H1 (cell line): ENCODE measurements around the gene PDE4B. TPM values are rescaled to one million over a fixed set of nuclear protein-coding genes. Genes with fewer than 3 reads are reported as not detected.

ENCODE experiments used
- CTCF ChIA-PET: fragments of 300-600 bp; sonication (Branson Sonifier 250); formaldehyde crosslinking; loops from one replicate; lab custom pipeline; 2021; ENCODE audit not compliant: partially characterized antibody; lab: Charles Lee
- POLR2A ChIA-PET: fragments of 300-600 bp; sonication (Branson Sonifier 250); formaldehyde crosslinking; loops from one replicate; lab custom pipeline; 2021; ENCODE audit warnings: inconsistent platforms; ENCODE audit not compliant: partially characterized antibody; lab: Charles Lee
- DNase-seq, 2 experiments: peaks; one replicate each; pipeline versions ENCODE4 v3.0.0 to v3.0.0-alpha.2; 2010 to 2022; ENCODE audit warnings: low spot score in 2 of 2, low read depth in 1 of 2, mixed read lengths in 1 of 2
- FAIRE-seq: peaks from 2 replicates; lab custom pipeline; 2011; peaks lifted over from hg19 to GRCh38; lab: Jason Lieb, UNC
- H2AFZ ChIP-seq: 2 replicates; pipeline ENCODE4 v1.8.1; 2012; ENCODE audit warnings: low read length, inconsistent platforms
- H2AK5ac ChIP-seq: 2 replicates; pipeline ENCODE4 v1.6.1; 2013; ENCODE audit warnings: low read depth, low read length
- H2BK120ac ChIP-seq: replicated peaks from 2 replicates; pipeline ENCODE3; 2013; ENCODE audit warnings: low read depth, low read length, inconsistent platforms
- H2BK12ac ChIP-seq: 2 replicates; pipeline ENCODE4 v1.6.1; 2013; ENCODE audit warnings: low read depth, low read length
- H2BK15ac ChIP-seq: 2 replicates; pipeline ENCODE4 v1.6.1; 2013; ENCODE audit warnings: low read length
- H2BK20ac ChIP-seq: 2 replicates; pipeline ENCODE4 v1.6.1; 2013; ENCODE audit warnings: low read length
- H2BK5ac ChIP-seq: 2 replicates; pipeline ENCODE4 v1.6.1; 2013; ENCODE audit warnings: low read depth, low read length
- H3K14ac ChIP-seq: 2 replicates; pipeline ENCODE4 v1.6.1; 2013; ENCODE audit warnings: inconsistent platforms; ENCODE audit not compliant: insufficient read length
- H3K18ac ChIP-seq: 2 replicates; pipeline ENCODE4 v1.6.1; 2013; ENCODE audit warnings: low read length; ENCODE audit errors: extremely low read depth
- H3K23ac ChIP-seq: 2 replicates; pipeline ENCODE4 v1.6.1; 2013; ENCODE audit warnings: inconsistent platforms; ENCODE audit not compliant: insufficient read length
- H3K23me2 ChIP-seq: 2 replicates; pipeline ENCODE4 v1.6.1; 2013; ENCODE audit warnings: low read depth, low read length
- H3K27ac ChIP-seq: 2 replicates; pipeline ENCODE4 v1.6.1; 2011; ENCODE audit warnings: low read depth, low read length, inconsistent platforms
- H3K27me3 ChIP-seq, 4 experiments: replicated peaks in 1 of 4; 1 replicate in 1 of 4; 2 replicates in 3 of 4; pipeline versions ENCODE4 v1.6.1 to v1.8.1; 2011 to 2013; ENCODE audit warnings: low read length in 3 of 4, mild to moderate bottlenecking in 3 of 4, inconsistent platforms in 2 of 4, mixed read lengths in 2 of 4, moderate library complexity in 1 of 4; ENCODE audit not compliant: control insufficient read depth in 3 of 4, insufficient read depth in 3 of 4; ENCODE audit errors: extremely low read depth in 1 of 4
- H3K36me3 ChIP-seq, 4 experiments: 2 replicates each; pipeline versions ENCODE4 v1.6.1 to v1.8.1; 2011 to 2013; ENCODE audit warnings: mild to moderate bottlenecking in 4 of 4, low read length in 3 of 4, moderate library complexity in 2 of 4, control low read depth in 1 of 4, inconsistent platforms in 1 of 4; ENCODE audit not compliant: insufficient read depth in 4 of 4, control insufficient read depth in 2 of 4
- H3K4ac ChIP-seq: replicated peaks from 2 replicates; pipeline ENCODE3; 2013; ENCODE audit warnings: low read length, low read depth, mixed read lengths, inconsistent platforms; ENCODE audit not compliant: insufficient read length
- H3K4me1 ChIP-seq, 4 experiments: replicated peaks in 1 of 4; 1 replicate in 1 of 4; 2 replicates in 3 of 4; pipeline versions ENCODE4 v1.6.1 to v1.8.1; 2011 to 2013; ENCODE audit warnings: low read length in 3 of 4, inconsistent platforms in 2 of 4, mixed read lengths in 1 of 4; ENCODE audit not compliant: insufficient read depth in 4 of 4, control insufficient read depth in 3 of 4
- H3K4me2 ChIP-seq, 2 experiments: 2 replicates each; pipeline versions ENCODE4 v1.6.1 to v1.8.1; 2011 to 2013; ENCODE audit warnings: low read depth in 2 of 2, low read length in 2 of 2, control low read depth in 1 of 2, inconsistent platforms in 1 of 2, mild to moderate bottlenecking in 1 of 2; ENCODE audit not compliant: insufficient read depth in 1 of 2
- H3K4me3 ChIP-seq, 4 experiments: fragments of 200-600, 300-600 bp in 1 of 4; sonication (generic), shearing (Covaris generic), sonication (Bioruptor Twin) in 1 of 4; 2 replicates each; pipeline versions ENCODE4 v1.5.1 to v1.8.1; 2011 to 2016; ENCODE audit warnings: low read length in 4 of 4, low read depth in 3 of 4, control low read depth in 2 of 4, inconsistent platforms in 2 of 4, mild to moderate bottlenecking in 2 of 4, mixed read lengths in 1 of 4, moderate library complexity in 1 of 4; ENCODE audit not compliant: insufficient read depth in 2 of 4; ENCODE audit errors: extremely low read depth in 1 of 4
- H3K56ac ChIP-seq: replicated peaks from 2 replicates; pipeline ENCODE3; 2013; ENCODE audit warnings: low read depth, mild to moderate bottlenecking, mixed read lengths, low read length, inconsistent platforms; ENCODE audit not compliant: insufficient read length
- H3K79me1 ChIP-seq: 2 replicates; pipeline ENCODE4 v1.6.1; 2013; ENCODE audit warnings: low read depth, low read length, control low read depth
- H3K79me2 ChIP-seq, 2 experiments: 2 replicates each; pipeline versions ENCODE4 v1.6.1 to v1.8.1; 2012 to 2013; ENCODE audit warnings: low read length in 2 of 2, mild to moderate bottlenecking in 2 of 2, inconsistent platforms in 1 of 2; ENCODE audit not compliant: insufficient read depth in 2 of 2, control insufficient read depth in 1 of 2
- H3K9ac ChIP-seq, 4 experiments: replicated peaks in 1 of 4; 1 replicate in 1 of 4; 2 replicates in 3 of 4; pipeline versions ENCODE4 v1.6.1 to v1.8.1; 2011 to 2013; ENCODE audit warnings: low read depth in 3 of 4, low read length in 3 of 4, control low read depth in 2 of 4, mild to moderate bottlenecking in 2 of 4, moderate library complexity in 2 of 4, inconsistent platforms in 1 of 4; ENCODE audit errors: extremely low read depth in 1 of 4
- H3K9me3 ChIP-seq, 2 experiments: 2 replicates each; pipeline versions ENCODE4 v1.6.1 to v1.8.1; 2012 to 2013; ENCODE audit warnings: mild to moderate bottlenecking in 2 of 2, moderate library complexity in 2 of 2, control low read depth in 1 of 2, inconsistent platforms in 1 of 2, low read depth in 1 of 2, low read length in 1 of 2, mixed read lengths in 1 of 2; ENCODE audit not compliant: insufficient read depth in 2 of 2
- H4K20me1 ChIP-seq, 2 experiments: replicated peaks in 1 of 2; 2 replicates each; pipeline versions ENCODE3 to v1.8.1; 2011 to 2013; ENCODE audit warnings: inconsistent platforms in 2 of 2, low read length in 2 of 2, mild to moderate bottlenecking in 1 of 2; ENCODE audit not compliant: insufficient read depth in 2 of 2, control insufficient read depth in 1 of 2
- H4K5ac ChIP-seq: 2 replicates; pipeline ENCODE4 v1.6.1; 2013; ENCODE audit warnings: low read length, low read depth, mixed read lengths, inconsistent platforms; ENCODE audit not compliant: insufficient read length
- H4K8ac ChIP-seq: 2 replicates; pipeline ENCODE4 v1.8.0; 2013; ENCODE audit warnings: mild to moderate bottlenecking, moderate library complexity, low read length, inconsistent platforms; ENCODE audit not compliant: insufficient read depth; ENCODE audit errors: extremely low read depth
- H4K91ac ChIP-seq: replicated peaks from 2 replicates; pipeline ENCODE3; 2013; ENCODE audit warnings: low read length, mixed read lengths, inconsistent platforms; ENCODE audit not compliant: insufficient read length
- JUND ChIP-seq: IDR thresholded peaks from 2 replicates; pipeline ENCODE4 v1.6.1; 2011; ENCODE audit warnings: mild to moderate bottlenecking, improper control_type of control experiment, low read length
- TCF12 ChIP-seq: IDR thresholded peaks from 2 replicates; pipeline ENCODE4 v1.6.1; 2011; ENCODE audit warnings: low read depth, mild to moderate bottlenecking, low read length
- YY1 ChIP-seq: IDR thresholded peaks from 2 replicates; pipeline ENCODE4 v1.6.1; 2011; ENCODE audit warnings: low read depth, mild to moderate bottlenecking, low read length
- WGBS, 2 experiments: shearing (Covaris generic) in 1 of 2; methylation state at CpG; one replicate each; pipeline versions ENCODE4 v1.1.6 to v1.1.7; 2013 to 2015; ENCODE audit warnings: low lambda C conversion rate in 2 of 2, mixed read lengths in 2 of 2, inconsistent platforms in 1 of 2, low coverage in 1 of 2, missing lambda C conversion rate in 1 of 2; ENCODE audit not compliant: insufficient replicate concordance in 2 of 2, insufficient coverage in 1 of 2, insufficient read length in 1 of 2; ENCODE audit errors: extremely low coverage in 1 of 2, missing lambda C conversion rate in 1 of 2; 5-methylcytosine and 5-hydroxymethylcytosine counted together
- polyA plus RNA-seq, 7 experiments: library from polyadenylated mRNA; depleted of rRNA in 3 of 7; stranded (reverse) in 5 of 7; unstranded in 2 of 7; fragments of >200 nt in 5 of 7; fragments of 200-250 nt in 2 of 7; gene quantifications; 1 replicate in 5 of 7; 2 replicates in 1 of 7; 4 replicates in 1 of 7; pipeline versions ENCODE4 v1.2.1 to v1.2.3, GENCODE V29; 2011 to 2013; ENCODE audit warnings: missing spikeins in 2 of 7, mixed read lengths in 2 of 7
- total RNA-seq: library from RNA; stranded (reverse); fragmentation: NEBNext Ultra II Directional; extraction: Animal tissue kit (Norgen Biotek cat#: 25700); gene quantifications from 2 replicates; pipeline ENCODE4 v1.2.1, GENCODE V29; 2021

Gene PDE4B
- total and polyA plus RNA-seq, 2 of the 8 experiments (the other 6 are each of a cell fraction or from before 2014, with no cell fraction given), result 5.0 to 15.1 TPM

DNA sequence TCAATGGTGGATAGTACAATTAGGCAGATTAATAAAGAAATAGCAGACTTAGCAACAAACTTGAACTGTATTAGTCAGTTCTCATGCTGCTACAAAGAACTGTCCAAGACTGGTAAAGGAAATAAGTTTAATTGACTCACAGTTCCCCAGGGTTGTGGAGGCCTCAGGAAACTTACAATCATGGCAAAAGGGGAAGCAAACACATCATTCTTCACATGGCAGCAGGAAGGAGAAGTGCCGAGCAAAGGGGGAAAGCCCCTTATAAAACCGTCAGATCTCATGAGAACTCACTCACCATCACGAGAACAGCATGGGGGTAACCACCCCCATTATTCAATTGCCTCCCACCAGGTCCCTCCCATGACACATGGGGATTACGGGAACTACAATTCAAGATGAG lies 27.1 kb upstream of the PDE4B start:
- Histone ChIP-seq H4K8ac (no peak overlapping the region), H3K23me2 (no peaks in the 10 kb centered on the region), H2BK5ac (no peak overlapping the region), H3K4ac (no peak overlapping the region), H3K27me3 (no peaks in the 10 kb centered on the region), H4K5ac (no peak overlapping the region), H3K9me3 (no peaks in the 10 kb centered on the region), H4K91ac (no peak overlapping the region), H3K4me1 (no peaks in the 10 kb centered on the region), H3K27ac (no peak overlapping the region), H3K23ac (no peak overlapping the region), H2BK12ac (no peak overlapping the region), H3K18ac (no peak overlapping the region), H3K4me3 (no peak overlapping the region), H2AK5ac (no peak overlapping the region), H3K4me2 (no peak overlapping the region), H3K79me1 (no peaks in the 10 kb centered on the region), H2BK20ac (no peak overlapping the region), H4K20me1 (no peaks in the 10 kb centered on the region), H3K36me3 (no peaks in the 10 kb centered on the region), H2BK15ac (no peak overlapping the region), H3K9ac (no peak overlapping the region), H3K56ac (no peak overlapping the region), H3K14ac (no peak overlapping the region), H2BK120ac (no peak overlapping the region), H3K79me2 (no peaks in the 10 kb centered on the region), H2AFZ (no peak overlapping the region)
- CTCF ChIA-PET, result no interaction called here
- 86% methylated on average over 4 of the region's 4 CpGs; no CpG with 5 or more reads in 1 of the 2 experiments for WGBS, 2 experiments
- FAIRE-seq, result no peak
- DNase-seq, result no peak
- TF ChIP-seq TCF12 (no peak), YY1 (no peak), JUND (no peak)
- POLR2A ChIA-PET, result no interaction called here
